GM10248 (cell line): ENCODE measurements around the gene CYP26C1.

Experiments
- CTCF ChIA-PET: fragments of 300-600 bp; sonication (Branson Sonifier 250); formaldehyde crosslinking; extraction: SDS; loops from one replicate; lab custom pipeline; 2021; ENCODE audit warnings: antibody characterized with exemption; lab: Yijun Ruan, JAX
- POLR2A ChIA-PET: fragments of 350-650 bp; sonication (Branson Sonifier 250); formaldehyde crosslinking; extraction: SDS; loops from one replicate; lab custom pipeline; 2020; ENCODE audit warnings: antibody characterized with exemption; lab: Yijun Ruan, JAX
- DNase-seq: peaks from one replicate; pipeline ENCODE4 v3.0.0; 2012; ENCODE audit errors: extremely low spot score
- CTCF ChIP-seq: IDR thresholded peaks from 2 replicates; pipeline ENCODE4 v1.5.1; 2012; ENCODE audit warnings: mild to moderate bottlenecking, low read depth; ENCODE audit errors: extremely low read depth, missing control alignments, control extremely low read depth

The CYP26C1 gene

GRCh38 chr10:93087846-93088245 lies 27.2 kb downstream of the CYP26C1 start:
- ChIA-PET POLR2A (no interaction called here), CTCF (interaction anchor here (1.0 to 2.1 kb wide), 3 partner anchors 8 to 423 kb away, joined by 3 to 6 read pairs (median 3); no protein-coding TSS in a partner anchor)
- DNase-seq: no peak
- no peak for TF ChIP-seq CTCF

- TF ChIP-seq CTCF: no peak
- ChIA-PET CTCF (interaction anchor here (0.9 to 2.1 kb wide), 3 partner anchors 8 to 423 kb away, joined by 3 to 6 read pairs (median 3); no protein-coding TSS in a partner anchor), POLR2A (no interaction called here)
- DNase-seq: peak; percentile 3
Measured at GRCh38 chr10:93088466-93088865, 27.9 kb downstream of the CYP26C1 start.

- ChIA-PET POLR2A (no interaction called here), CTCF (interaction anchor here (1.2 kb wide), 1 partner anchor 13 kb away, joined by 3 read pairs; no protein-coding TSS in a partner anchor)
- no peak for TF ChIP-seq CTCF
- DNase-seq: no peak
Measured at GRCh38 chr10:93090619-93091018, 30.0 kb downstream of the CYP26C1 start.

GRCh38 chr10:93091960-93092359 lies 31.4 kb downstream of the CYP26C1 start:
- no peak for DNase-seq
- CTCF ChIA-PET: interaction anchor here (2.0 kb wide), 1 partner anchor 12 kb away, joined by 4 read pairs; no protein-coding TSS in a partner anchor

GRCh38 chr10:93095225-93095624 lies 34.6 kb downstream of the CYP26C1 start:
- DNase-seq: no peak
- CTCF ChIA-PET: interaction anchor here (1.0 to 1.2 kb wide), 2 partner anchors 20 to 130 kb away, joined by 4 read pairs; no protein-coding TSS in a partner anchor
- no peak for TF ChIP-seq CTCF
- POLR2A ChIA-PET: no interaction called here

More at GRCh38 chr10:93091960-93092359, 31.4 kb downstream of the CYP26C1 start:
- TF ChIP-seq CTCF: no peak
- POLR2A ChIA-PET: no interaction called here

GRCh38 chr10:93096901-93097300 lies 36.3 kb downstream of the CYP26C1 start:
- no peak for TF ChIP-seq CTCF
- ChIA-PET CTCF (interaction anchor here (1.1 kb wide), 1 partner anchor 19 kb away, joined by 4 read pairs; no protein-coding TSS in a partner anchor), POLR2A (no interaction called here)
- DNase-seq: no peak
